Heart left ventricle (tissue), 13 donors: ENCODE results near the gene LTBP4.

Experiments
- CTCF ChIP-seq, 12 donors: fragments of 200-600 bp; sonication (generic) in 4 of 12; IDR thresholded peaks; one replicate each; pipeline versions ENCODE4 v1.5.0 to v1.8.0; 2018 to 2022; ENCODE audit warnings: antibody characterized with exemption in 12 of 12, mild to moderate bottlenecking in 5 of 12
- POLR2A ChIP-seq, 2 donors: fragments of 450-650 bp; IDR thresholded peaks; one replicate each; pipeline ENCODE4 v1.6.1; 2017; ENCODE audit warnings: antibody characterized with exemption in 2 of 2, mild to moderate bottlenecking in 2 of 2, moderate library complexity in 2 of 2
- donor health status: ischemic (EF 13 %, LVEDD 7.1; RV severe dilation, severe dysfunction).
- donor health status: DM: no; HTN: yes; CAD: no.
- donor health status: DM: no; HTN: no; CAD: no.
- donor health status: ischemic (EF 25% LVEDD 6.9; RV normal size, moderate dysfunction).
- donor health status: ischemic (EF 25% LVEDD 5.7; RV mildly dilated, moderate dysfunction).
- donor health status: ischemic (EF 35%, LVEDD 5.7; RV mildly dilated, moderate dysfunction).
- donor health status: nonischemic (EF 11% LVEDD 7.7; RV severe dilation, severe dysfunction).
- donor health status: DM: yes; HTN: yes; CAD: no.
- donor health status: PGD.
- donor health status: ischemic (EF 29% LVEDD 5.4; RV normal size, mild dysfunction).
- donor health status: nonischemic (EF 23%, LVEDD 6.1; RV moderate dilation, normal function).

DNA sequence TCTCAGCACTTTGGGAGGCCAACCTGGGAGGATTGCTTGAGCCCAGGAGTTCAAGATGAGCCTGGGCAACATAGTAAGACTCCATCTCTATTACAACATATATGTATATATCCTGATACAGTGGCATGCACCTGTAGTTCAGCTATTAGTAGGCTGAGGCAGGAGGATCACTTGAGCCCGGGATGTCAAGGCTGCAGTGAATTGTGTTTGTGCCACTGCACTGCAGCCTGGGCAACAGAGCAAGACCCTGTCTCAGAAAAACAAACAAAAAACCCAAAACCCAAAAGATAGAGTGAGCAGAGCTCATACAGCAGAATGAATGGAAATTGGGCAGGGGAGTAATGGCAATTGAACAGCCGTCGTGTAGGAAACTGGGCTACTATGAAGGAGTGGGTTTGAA, 41.8 kb upstream of the LTBP4 start:
- no peak for TF ChIP-seq CTCF (IDR thresholded peaks at IDR 0.05)
- no peak for TF ChIP-seq POLR2A (IDR thresholded peaks at IDR 0.05)
